ENCODE measurements around the gene PDIA4. TPM values are rescaled to one million over a fixed set of nuclear protein-coding genes. Genes with fewer than 3 reads are reported as not detected.

The PDIA4 gene
- total RNA-seq, 1 donor from 2014 or later: 38.5 TPM

Other genes starting within 250 kb of the PDIA4 start
- 1.5 TPM for gene EZH2, start 144.2 kb downstream of the PDIA4 start, total RNA-seq
- 3.0 TPM for gene ZNF786, start 62.2 kb upstream of the PDIA4 start, total RNA-seq
- 0.78 TPM for gene ZNF425, start 97.8 kb upstream of the PDIA4 start, total RNA-seq
- 7.4 TPM for gene ZNF398, start 118.9 kb upstream of the PDIA4 start, total RNA-seq
- 12.6 TPM for gene ZNF282, start 167.0 kb upstream of the PDIA4 start, total RNA-seq
- gene ZNF212, start 211.1 kb upstream of the PDIA4 start, total RNA-seq: 5.4 TPM
- gene ZNF783, start 233.7 kb upstream of the PDIA4 start, total RNA-seq: 4.3 TPM

All from cardiac septum (tissue), 1 donor.